ENCODE measurements around the gene CNN2. TPM values are rescaled to one million over a fixed set of nuclear protein-coding genes. Genes with fewer than 3 reads are reported as not detected.

CNN2 gene
- total and polyA plus RNA-seq, 2 of the 4 experiments (the other 2 are of a cell fraction), result 272 to 395 TPM

DNA sequence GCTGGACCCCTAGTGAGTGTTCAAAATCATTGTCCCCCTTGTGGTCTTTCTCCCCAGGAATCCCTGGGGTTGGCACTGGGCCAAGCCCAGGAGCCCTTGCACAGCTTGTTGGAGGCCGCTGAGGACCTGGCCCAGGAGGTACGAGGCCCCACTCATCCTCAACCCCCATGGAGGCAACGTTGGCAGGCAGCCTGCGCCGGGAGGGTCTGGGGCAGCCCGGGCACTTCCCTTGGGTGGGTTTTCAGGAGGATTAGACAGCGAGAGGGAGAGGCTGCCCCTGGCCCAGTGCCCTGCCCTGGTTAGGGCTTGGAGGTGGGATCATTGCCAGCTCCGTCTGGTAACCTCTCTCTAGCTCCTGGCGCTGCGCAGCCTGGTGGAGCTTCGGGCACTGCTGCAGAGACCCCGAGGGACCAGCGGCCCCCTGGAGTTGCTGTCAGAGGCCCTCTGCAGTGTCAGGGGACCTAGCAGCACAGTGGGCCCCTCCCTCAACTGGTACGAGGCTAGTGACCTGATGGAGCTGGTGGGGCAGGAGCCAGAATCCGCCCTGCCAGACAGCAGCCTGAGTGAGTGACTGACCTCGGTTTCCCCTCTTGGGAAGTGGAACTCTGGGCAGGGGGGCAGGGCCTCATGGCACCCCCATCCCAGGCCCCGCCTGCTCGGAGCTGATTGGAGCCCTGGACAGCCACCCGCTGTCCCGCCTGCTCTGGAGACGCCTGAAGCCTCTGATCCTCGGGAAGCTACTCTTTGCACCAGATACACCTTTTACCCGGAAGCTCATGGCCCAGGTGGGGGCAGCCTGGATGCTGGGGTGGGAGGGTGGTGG, 16.5 kb downstream of the CNN2 start:
- ChIA-PET CTCF (no interaction called here), POLR2A (ENCODE audit: unreplicated experiment) (interaction anchor here (0.6 kb wide), 1 partner anchor 51 kb away, joined by 5 read pairs; no protein-coding TSS in a partner anchor)
- Histone ChIP-seq H3K4me2 (ENCODE audit: low read depth, low read length) (no peak overlapping the region), H2AK9ac (replicated peaks; ENCODE audit: low read depth, low read length, poor library complexity) (no peak overlapping the region), H2BK120ac (ENCODE audit: low read depth, low read length) (no peak overlapping the region), H3K9ac (ENCODE audit: low read depth, low read length) (no peak overlapping the region), H3K27me3 (ENCODE audit: control insufficient read depth, insufficient read depth, low read length) (no peaks in the 10 kb centered on the region), H2AK5ac (ENCODE audit: low read depth, low read length) (no peak overlapping the region), H2BK20ac (ENCODE audit: low read depth, low read length) (no peak overlapping the region), H2BK15ac (ENCODE audit: low read depth, low read length) (no peak overlapping the region), H4K5ac (ENCODE audit: low read depth, low read length) (no peak overlapping the region), H3K4me3 (ENCODE audit: insufficient read depth, low read depth, low read length) (no peak overlapping the region), H4K8ac (ENCODE audit: low read depth in 2 of 2, low read length in 2 of 2) (no peak overlapping the region), H4K20me1 (ENCODE audit: insufficient read depth, low read length) (peaks cover 19% of the 10 kb centered on the region), H3K23ac (ENCODE audit: low read depth, low read length) (no peak overlapping the region), H4K91ac (ENCODE audit: insufficient read depth, low read depth, low read length) (no peak overlapping the region), H3K36me3 (ENCODE audit: control insufficient read depth, insufficient read depth, low read length) (peaks cover 13% of the 10 kb centered on the region), H3K79me1 (ENCODE audit: low read depth in 1 of 2, low read length in 2 of 2) (peaks cover 0 to 6% of the 10 kb centered on the region in 2 experiments; a peak in 2 of 4 replicates), H3K4ac (ENCODE audit: low read depth, low read length) (no peak overlapping the region), H3K27ac (ENCODE audit: insufficient read depth, low read length) (no peak overlapping the region), H3K4me1 (ENCODE audit: control insufficient read depth, insufficient read depth, low read length) (peaks cover 7% of the 10 kb centered on the region; the same call in 1 of the 2 replicates), H3K9me3 (ENCODE audit: control insufficient read depth, insufficient read depth, low read length) (no peaks in the 10 kb centered on the region), H3K14ac (replicated peaks; ENCODE audit: low read depth, low read length) (no peak overlapping the region), H3K9me1 (ENCODE audit: insufficient read depth, low read length) (no peaks in the 10 kb centered on the region), H3K18ac (ENCODE audit: low read depth, low read length) (no peak overlapping the region), H2AFZ (replicated peaks; ENCODE audit: low read length, poor library complexity) (no peak overlapping the region), H2BK5ac (ENCODE audit: low read depth, low read length, poor library complexity, severe bottlenecking) (no peak overlapping the region), H3K56ac (ENCODE audit: extremely low read depth, insufficient read depth, low read length) (no peak overlapping the region)
- in situ Hi-C loops (cut with MboI; ENCODE audit: low sequenced_read_pairs) (no loop called here), dilution Hi-C loops (cut with HindIII; ENCODE audit: low sequenced_read_pairs, unreplicated experiment) (no loop called here), intact Hi-C loops (cut with micrococcal nuclease) (no loop called here)
- 20% methylated on average over 1 of the region's 23 CpGs; no CpG with 5 or more reads in 1 of the 2 experiments for WGBS, 2 experiments (ENCODE audit: extremely low coverage in 2 of 2, insufficient read length in 1 of 2)
- TF ChIP-seq, protein P1, sequence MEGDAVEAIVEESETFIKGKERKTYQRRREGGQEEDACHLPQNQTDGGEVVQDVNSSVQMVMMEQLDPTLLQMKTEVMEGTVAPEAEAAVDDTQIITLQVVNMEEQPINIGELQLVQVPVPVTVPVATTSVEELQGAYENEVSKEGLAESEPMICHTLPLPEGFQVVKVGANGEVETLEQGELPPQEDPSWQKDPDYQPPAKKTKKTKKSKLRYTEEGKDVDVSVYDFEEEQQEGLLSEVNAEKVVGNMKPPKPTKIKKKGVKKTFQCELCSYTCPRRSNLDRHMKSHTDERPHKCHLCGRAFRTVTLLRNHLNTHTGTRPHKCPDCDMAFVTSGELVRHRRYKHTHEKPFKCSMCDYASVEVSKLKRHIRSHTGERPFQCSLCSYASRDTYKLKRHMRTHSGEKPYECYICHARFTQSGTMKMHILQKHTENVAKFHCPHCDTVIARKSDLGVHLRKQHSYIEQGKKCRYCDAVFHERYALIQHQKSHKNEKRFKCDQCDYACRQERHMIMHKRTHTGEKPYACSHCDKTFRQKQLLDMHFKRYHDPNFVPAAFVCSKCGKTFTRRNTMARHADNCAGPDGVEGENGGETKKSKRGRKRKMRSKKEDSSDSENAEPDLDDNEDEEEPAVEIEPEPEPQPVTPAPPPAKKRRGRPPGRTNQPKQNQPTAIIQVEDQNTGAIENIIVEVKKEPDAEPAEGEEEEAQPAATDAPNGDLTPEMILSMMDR (conservative IDR thresholded peaks at IDR 0.05; ENCODE audit: low read depth, low read length), result no peak
- TF ChIP-seq FOS (IDR thresholded peaks at IDR 0.05; ENCODE audit: low read depth, low read length) (no peak), RAD21 (IDR thresholded peaks at IDR 0.05; ENCODE audit: low read length) (no peak), NFE2L2 (IDR thresholded peaks at IDR 0.05; ENCODE audit: low read depth, low read length) (no peak)
- TF ChIP-seq, protein P2, sequence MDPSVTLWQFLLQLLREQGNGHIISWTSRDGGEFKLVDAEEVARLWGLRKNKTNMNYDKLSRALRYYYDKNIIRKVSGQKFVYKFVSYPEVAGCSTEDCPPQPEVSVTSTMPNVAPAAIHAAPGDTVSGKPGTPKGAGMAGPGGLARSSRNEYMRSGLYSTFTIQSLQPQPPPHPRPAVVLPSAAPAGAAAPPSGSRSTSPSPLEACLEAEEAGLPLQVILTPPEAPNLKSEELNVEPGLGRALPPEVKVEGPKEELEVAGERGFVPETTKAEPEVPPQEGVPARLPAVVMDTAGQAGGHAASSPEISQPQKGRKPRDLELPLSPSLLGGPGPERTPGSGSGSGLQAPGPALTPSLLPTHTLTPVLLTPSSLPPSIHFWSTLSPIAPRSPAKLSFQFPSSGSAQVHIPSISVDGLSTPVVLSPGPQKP (IDR thresholded peaks at IDR 0.05; ENCODE audit: borderline replicate concordance, low read depth, low read length), result no peak
- no peak for ATAC-seq (ENCODE audit: low read depth)
- BruUV-seq (replicated peaks), result no TSS peak
- no peak for DNase-seq
